ENCODE data around the gene LMF2. TPM values are rescaled to one million over a fixed set of nuclear protein-coding genes. Genes with fewer than 3 reads are reported as not detected.
"Not testable (repeated sequence)": the region's sequence is repeated elsewhere in the genome, so short reads cannot be mapped to it uniquely, and the experiment has no call there.

Gene LMF2
- total RNA-seq, 1 experiment from 2014 or later: 34.7 TPM

- Histone ChIP-seq H3K9me3 (replicated peaks) (no peaks in the 10 kb centered on the region; the same call in 1 of the 2 replicates), H3K27ac (no peak overlapping the region), H3K27me3 (replicated peaks) (no peaks in the 10 kb centered on the region), H3K36me3 (peaks cover 57% of the 10 kb centered on the region), H3K4me3 (peak overlapping the region; percentile 53), H3K4me1 (replicated peaks) (peaks cover 22% of the 10 kb centered on the region)
- DNase-seq (ENCODE audit: low read depth in 1 of 2, low spot score in 2 of 2): no peak
Observed at GRCh38 chr22:50523806-50524675, 16.5 kb upstream of the LMF2 start.

GRCh38 chr22:50523458-50523805 lies 15.9 kb upstream of the LMF2 start:
- no peak for DNase-seq (ENCODE audit: low read depth in 1 of 2, low spot score in 2 of 2)
- no peaks in the 10 kb centered on the region for H3K9me3 ChIP-seq (replicated peaks)
- H3K36me3 ChIP-seq: peaks cover 64% of the 10 kb centered on the region
- H3K4me1 ChIP-seq (replicated peaks): peaks cover 22% of the 10 kb centered on the region
- no peaks in the 10 kb centered on the region for H3K27me3 ChIP-seq (replicated peaks)
- no peak overlapping the region for H3K27ac ChIP-seq
- no peak overlapping the region for H3K4me3 ChIP-seq

- Histone ChIP-seq H3K27me3 (replicated peaks) (no peaks in the 10 kb centered on the region), H3K27ac (no peak overlapping the region), H3K36me3 (peaks cover 69% of the 10 kb centered on the region), H3K9me3 (replicated peaks) (no peaks in the 10 kb centered on the region), H3K4me3 (no peak overlapping the region), H3K4me1 (replicated peaks) (peaks cover 22% of the 10 kb centered on the region)
- no peak for DNase-seq (ENCODE audit: low read depth in 1 of 2, low spot score in 2 of 2)
Observed at GRCh38 chr22:50522806-50523438, 15.4 kb upstream of the LMF2 start.

GRCh38 chr22:50522208-50522805 lies 14.8 kb upstream of the LMF2 start:
- DNase-seq (ENCODE audit: low read depth in 1 of 2, low spot score in 2 of 2): no peak
- peaks cover 75% of the 10 kb centered on the region for H3K36me3 ChIP-seq
- no peak overlapping the region for H3K27ac ChIP-seq
- no peak overlapping the region for H3K4me3 ChIP-seq
- no peaks in the 10 kb centered on the region for H3K27me3 ChIP-seq (replicated peaks)
- H3K4me1 ChIP-seq (replicated peaks): peaks cover 22% of the 10 kb centered on the region
- H3K9me3 ChIP-seq (replicated peaks): no peaks in the 10 kb centered on the region

GRCh38 chr22:50521710-50522109 lies 14.2 kb upstream of the LMF2 start:
- H3K27ac ChIP-seq: no peak overlapping the region
- no peak overlapping the region for H3K4me3 ChIP-seq
- peaks cover 19% of the 10 kb centered on the region for H3K4me1 ChIP-seq (replicated peaks)
- H3K9me3 ChIP-seq (replicated peaks): no peaks in the 10 kb centered on the region
- H3K36me3 ChIP-seq: peaks cover 81% of the 10 kb centered on the region
- DNase-seq (ENCODE audit: low read depth in 1 of 2, low spot score in 2 of 2): no peak
- H3K27me3 ChIP-seq (replicated peaks): no peaks in the 10 kb centered on the region

- no peaks in the 10 kb centered on the region for H3K9me3 ChIP-seq (replicated peaks)
Observed at GRCh38 chr22:50520826-50521453, 13.4 kb upstream of the LMF2 start.

GRCh38 chr22:50520184-50520583 lies 12.7 kb upstream of the LMF2 start:
- Histone ChIP-seq H3K4me1 (replicated peaks) (peaks cover 11% of the 10 kb centered on the region), H3K36me3 (peaks cover 84% of the 10 kb centered on the region)
- H3K4me3 ChIP-seq; H3K27ac ChIP-seq; H3K27me3 ChIP-seq (replicated peaks); H3K9me3 ChIP-seq (replicated peaks); DNase-seq (ENCODE audit: low read depth in 1 of 2, low spot score in 2 of 2): not testable (repeated sequence)

More at GRCh38 chr22:50520826-50521453, 13.4 kb upstream of the LMF2 start:
- H3K4me1 ChIP-seq (replicated peaks): peaks cover 12% of the 10 kb centered on the region
- no peak overlapping the region for H3K4me3 ChIP-seq
- no peak for DNase-seq (ENCODE audit: low read depth in 1 of 2, low spot score in 2 of 2)
- no peak overlapping the region for H3K27ac ChIP-seq
- peaks cover 85% of the 10 kb centered on the region for H3K36me3 ChIP-seq
- H3K27me3 ChIP-seq (replicated peaks): no peaks in the 10 kb centered on the region

GRCh38 chr22:50519151-50519550 lies 11.6 kb upstream of the LMF2 start:
- H3K4me1 ChIP-seq (replicated peaks): peaks cover under 1% of the 10 kb centered on the region
- peaks cover 74% of the 10 kb centered on the region for H3K36me3 ChIP-seq
- H3K27ac ChIP-seq: no peak overlapping the region
- no peaks in the 10 kb centered on the region for H3K9me3 ChIP-seq (replicated peaks)
- DNase-seq (ENCODE audit: low read depth in 1 of 2, low spot score in 2 of 2): no peak
- H3K27me3 ChIP-seq (replicated peaks): no peaks in the 10 kb centered on the region
- no peak overlapping the region for H3K4me3 ChIP-seq

GRCh38 chr22:50518606-50519005 lies 11.1 kb upstream of the LMF2 start:
- Histone ChIP-seq H3K4me3 (no peak overlapping the region), H3K4me1 (replicated peaks) (no peaks in the 10 kb centered on the region), H3K27ac (no peak overlapping the region), H3K27me3 (replicated peaks) (no peaks in the 10 kb centered on the region), H3K36me3 (peaks cover 69% of the 10 kb centered on the region), H3K9me3 (replicated peaks) (no peaks in the 10 kb centered on the region)
- DNase-seq (ENCODE audit: low read depth in 1 of 2, low spot score in 2 of 2): no peak

GRCh38 chr22:50517495-50518260 lies 10.2 kb upstream of the LMF2 start:
- no peak overlapping the region for H3K27ac ChIP-seq
- H3K36me3 ChIP-seq: peaks cover 62% of the 10 kb centered on the region
- no peak for DNase-seq (ENCODE audit: low read depth in 1 of 2, low spot score in 2 of 2)
- H3K4me3 ChIP-seq: no peak overlapping the region
- H3K4me1 ChIP-seq (replicated peaks): no peaks in the 10 kb centered on the region
- H3K27me3 ChIP-seq (replicated peaks): no peaks in the 10 kb centered on the region
- H3K9me3 ChIP-seq (replicated peaks): no peaks in the 10 kb centered on the region

GRCh38 chr22:50516891-50517290 lies 9.4 kb upstream of the LMF2 start:
- H3K27ac ChIP-seq: no peak overlapping the region
- DNase-seq (ENCODE audit: low read depth in 1 of 2, low spot score in 2 of 2): no peak
- peaks cover 61% of the 10 kb centered on the region for H3K36me3 ChIP-seq
- no peak overlapping the region for H3K4me3 ChIP-seq
- H3K27me3 ChIP-seq (replicated peaks): no peaks in the 10 kb centered on the region
- H3K9me3 ChIP-seq (replicated peaks): no peaks in the 10 kb centered on the region
- H3K4me1 ChIP-seq (replicated peaks): no peaks in the 10 kb centered on the region

- peaks cover 58% of the 10 kb centered on the region for H3K36me3 ChIP-seq
- H3K4me1 ChIP-seq (replicated peaks): no peaks in the 10 kb centered on the region
- H3K9me3 ChIP-seq (replicated peaks): no peaks in the 10 kb centered on the region
- no peaks in the 10 kb centered on the region for H3K27me3 ChIP-seq (replicated peaks)
- H3K27ac ChIP-seq: no peak overlapping the region
- no peak overlapping the region for H3K4me3 ChIP-seq
- DNase-seq (ENCODE audit: low read depth in 1 of 2, low spot score in 2 of 2): no peak
Observed at GRCh38 chr22:50516068-50516467, 8.6 kb upstream of the LMF2 start.

- H3K36me3 ChIP-seq: peaks cover 43% of the 10 kb centered on the region
- H3K27ac ChIP-seq: no peak overlapping the region
- H3K4me3 ChIP-seq: no peak overlapping the region
- H3K9me3 ChIP-seq (replicated peaks): no peaks in the 10 kb centered on the region
- DNase-seq (ENCODE audit: low read depth in 1 of 2, low spot score in 2 of 2): no peak
- peaks cover 11% of the 10 kb centered on the region for H3K4me1 ChIP-seq (replicated peaks)
- no peaks in the 10 kb centered on the region for H3K27me3 ChIP-seq (replicated peaks)
Observed at GRCh38 chr22:50513175-50513574, 5.7 kb upstream of the LMF2 start.
